Natural killer cell (primary cell): ENCODE results near the gene MAP2K4. TPM values are rescaled to one million over a fixed set of nuclear protein-coding genes. Genes with fewer than 3 reads are reported as not detected.

Source experiments
- ATAC-seq, 3 donors: fragments of 150-1000 bp in 2 of 3; fragments of 200-7000 bp in 1 of 3; cut with Tn5 transposase; 1 replicate in 1 of 3; 2 replicates in 2 of 3; pipeline ENCODE4 v1.10.0; 2021; ENCODE audit warnings: mild to moderate bottlenecking in 2 of 3, moderate library complexity in 2 of 3
- DNase-seq, 2 donors: peaks; one replicate each; pipeline versions ENCODE4 v3.0.0 to v3.0.0-alpha.2; 2013 to 2021; ENCODE audit warnings: mixed read lengths in 1 of 2
- H3K27ac ChIP-seq: one replicate; pipeline ENCODE4 v1.5.1; 2013; ENCODE audit warnings: mild to moderate bottlenecking, low read length
- H3K27me3 ChIP-seq: one replicate; pipeline ENCODE4 v1.6.1; 2013; ENCODE audit warnings: low read length; ENCODE audit not compliant: control insufficient read depth, insufficient read depth
- H3K36me3 ChIP-seq: one replicate; pipeline ENCODE4 v1.6.1; 2013; ENCODE audit warnings: low read length; ENCODE audit not compliant: control insufficient read depth, insufficient read depth
- H3K4me1 ChIP-seq: one replicate; pipeline ENCODE4 v1.6.1; 2013; ENCODE audit warnings: low read length; ENCODE audit not compliant: control insufficient read depth, insufficient read depth
- H3K4me3 ChIP-seq: one replicate; pipeline ENCODE4 v1.5.1; 2013; ENCODE audit warnings: low read length
- H3K9me3 ChIP-seq: one replicate; pipeline ENCODE4 v1.6.1; 2013; ENCODE audit warnings: low read length; ENCODE audit not compliant: control insufficient read depth, insufficient read depth
- H3K27ac Mint-ChIP-seq, 2 donors: one replicate each; pipeline ENCODE4 v1.8.0; 2022; ENCODE audit warnings: mild to moderate bottlenecking in 2 of 2, mixed read lengths in 2 of 2, moderate library complexity in 1 of 2
- H3K27me3 Mint-ChIP-seq, 2 donors: one replicate each; pipeline ENCODE4 v1.8.0; 2022; ENCODE audit warnings: low read depth in 2 of 2, mixed read lengths in 2 of 2
- H3K36me3 Mint-ChIP-seq: one replicate; pipeline ENCODE4 v1.8.0; 2022; ENCODE audit warnings: mixed read lengths
- H3K4me1 Mint-ChIP-seq, 2 donors: one replicate each; pipeline ENCODE4 v1.8.0; 2022; ENCODE audit warnings: mixed read lengths in 2 of 2
- H3K4me3 Mint-ChIP-seq: one replicate; pipeline ENCODE4 v1.8.0; 2022; ENCODE audit warnings: mild to moderate bottlenecking, moderate library complexity, mixed read lengths
- H3K9me3 Mint-ChIP-seq, 2 donors: one replicate each; pipeline ENCODE4 v1.8.0; 2022; ENCODE audit warnings: mixed read lengths in 2 of 2
- WGBS: methylation state at CpG from one replicate; pipeline ENCODE4 v1.1.7; 2013; ENCODE audit warnings: missing lambda C conversion rate; ENCODE audit not compliant: insufficient coverage; 5-methylcytosine and 5-hydroxymethylcytosine counted together
- intact Hi-C: fragments of 100-400 bp; cut with micrococcal nuclease; formaldehyde crosslinking; loops from one replicate; pipeline ENCODE4 v1.14.2; 2022
- total RNA-seq, 4 donors: library from RNA; stranded (reverse); fragments of 120-200 nt in 1 of 4; gene quantifications; one replicate each; pipeline versions ENCODE4 v1.2.3 to v1.2.4, GENCODE V29; 2013 to 2022
- TF ChIP-seq, protein P1 (sequence below): fragments of 200-600 bp; IDR thresholded peaks from one replicate; pipeline ENCODE4 v1.8.0; 2022; ENCODE audit warnings: antibody characterized with exemption

Gene MAP2K4
- total RNA-seq, 3 donors from 2014 or later (not counting 1 experiment from before 2014, with no cell fraction given): 30.1 to 35.0 (median 33.7) TPM

- TF ChIP-seq, protein P1, sequence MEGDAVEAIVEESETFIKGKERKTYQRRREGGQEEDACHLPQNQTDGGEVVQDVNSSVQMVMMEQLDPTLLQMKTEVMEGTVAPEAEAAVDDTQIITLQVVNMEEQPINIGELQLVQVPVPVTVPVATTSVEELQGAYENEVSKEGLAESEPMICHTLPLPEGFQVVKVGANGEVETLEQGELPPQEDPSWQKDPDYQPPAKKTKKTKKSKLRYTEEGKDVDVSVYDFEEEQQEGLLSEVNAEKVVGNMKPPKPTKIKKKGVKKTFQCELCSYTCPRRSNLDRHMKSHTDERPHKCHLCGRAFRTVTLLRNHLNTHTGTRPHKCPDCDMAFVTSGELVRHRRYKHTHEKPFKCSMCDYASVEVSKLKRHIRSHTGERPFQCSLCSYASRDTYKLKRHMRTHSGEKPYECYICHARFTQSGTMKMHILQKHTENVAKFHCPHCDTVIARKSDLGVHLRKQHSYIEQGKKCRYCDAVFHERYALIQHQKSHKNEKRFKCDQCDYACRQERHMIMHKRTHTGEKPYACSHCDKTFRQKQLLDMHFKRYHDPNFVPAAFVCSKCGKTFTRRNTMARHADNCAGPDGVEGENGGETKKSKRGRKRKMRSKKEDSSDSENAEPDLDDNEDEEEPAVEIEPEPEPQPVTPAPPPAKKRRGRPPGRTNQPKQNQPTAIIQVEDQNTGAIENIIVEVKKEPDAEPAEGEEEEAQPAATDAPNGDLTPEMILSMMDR: no peak
- H3K27ac ChIP-seq: no peak overlapping the region
- DNase-seq: no peak
- no CpG with 5 or more reads among the region's 1 CpG for WGBS
- no peaks in the 10 kb centered on the region for H3K4me1 ChIP-seq
- intact Hi-C loops: no loop called here
- peaks cover 12% of the 10 kb centered on the region for H3K36me3 Mint-ChIP-seq
- no peak overlapping the region for H3K27ac Mint-ChIP-seq
- H3K27me3 Mint-ChIP-seq: no peaks in the 10 kb centered on the region
- no peaks in the 10 kb centered on the region for H3K27me3 ChIP-seq
- H3K4me3 ChIP-seq: no peak overlapping the region
- ATAC-seq: no peak
- H3K4me1 Mint-ChIP-seq: peaks cover 10 to 16% of the 10 kb centered on the region in 2 donors
- H3K36me3 ChIP-seq: peaks cover 15% of the 10 kb centered on the region
- no peaks in the 10 kb centered on the region for H3K9me3 Mint-ChIP-seq
- no peak overlapping the region for H3K4me3 Mint-ChIP-seq
- no peaks in the 10 kb centered on the region for H3K9me3 ChIP-seq
Observed at GRCh38 chr17:12099412-12099811, 78.7 kb downstream of the MAP2K4 start.

- Mint-ChIP-seq H3K36me3 (peaks cover 16% of the 10 kb centered on the region), H3K27ac (no peak overlapping the region), H3K4me1 (peaks cover 15 to 24% of the 10 kb centered on the region in 2 donors), H3K9me3 (no peaks in the 10 kb centered on the region), H3K27me3 (no peaks in the 10 kb centered on the region), H3K4me3 (no peak overlapping the region)
- DNase-seq (no peak), ATAC-seq (no peak)
- no peak overlapping the region for H3K4me3 ChIP-seq
- H3K27ac ChIP-seq: no peak overlapping the region
- TF ChIP-seq, protein P1: no peak
- H3K4me1 ChIP-seq: no peaks in the 10 kb centered on the region
- H3K9me3 ChIP-seq: no peaks in the 10 kb centered on the region
- intact Hi-C loops: no loop called here
- H3K27me3 ChIP-seq: no peaks in the 10 kb centered on the region
- peaks cover 2% of the 10 kb centered on the region for H3K36me3 ChIP-seq
Observed at GRCh38 chr17:12104831-12105230, 84.2 kb downstream of the MAP2K4 start.

- TF ChIP-seq, protein P1: no peak
- Mint-ChIP-seq H3K4me1 (peaks cover 7 to 9% of the 10 kb centered on the region in 2 donors), H3K27me3 (no peaks in the 10 kb centered on the region), H3K36me3 (peaks cover 18% of the 10 kb centered on the region), H3K4me3 (no peak overlapping the region), H3K27ac (no peak overlapping the region), H3K9me3 (no peaks in the 10 kb centered on the region)
- Histone ChIP-seq H3K4me1 (no peaks in the 10 kb centered on the region), H3K9me3 (no peaks in the 10 kb centered on the region), H3K27me3 (no peaks in the 10 kb centered on the region), H3K36me3 (peaks cover 12% of the 10 kb centered on the region), H3K4me3 (no peak overlapping the region), H3K27ac (no peak overlapping the region)
- 100% methylated on average over 1 of the region's 1 CpG for WGBS
- no peak for ATAC-seq
- DNase-seq: no peak
- intact Hi-C loops: no loop called here
Observed at GRCh38 chr17:12107905-12108304, 87.2 kb downstream of the MAP2K4 start.

DNA sequence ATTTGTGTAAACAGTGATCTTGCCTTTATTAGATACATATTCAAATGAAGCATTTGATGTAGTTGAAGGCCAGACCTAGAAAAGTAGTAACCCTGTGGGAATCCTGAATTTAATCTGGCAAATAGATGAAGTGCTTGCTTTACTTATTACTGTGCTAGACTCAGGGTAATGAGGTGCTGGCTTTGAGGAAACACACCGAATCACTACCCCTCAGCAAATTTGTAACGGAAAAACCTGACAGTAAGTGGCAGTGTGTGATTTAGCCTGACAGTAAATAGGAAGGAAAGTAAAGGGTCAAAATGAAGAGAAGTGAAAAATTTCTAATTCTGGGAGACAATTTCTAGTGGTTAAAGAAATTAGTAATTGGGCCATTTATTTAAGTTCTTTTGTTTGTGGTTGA, 90.2 kb downstream of the MAP2K4 start:
- Histone ChIP-seq H3K4me3 (no peak overlapping the region), H3K27me3 (no peaks in the 10 kb centered on the region), H3K9me3 (no peaks in the 10 kb centered on the region), H3K4me1 (no peaks in the 10 kb centered on the region), H3K36me3 (peaks cover 36% of the 10 kb centered on the region), H3K27ac (no peak overlapping the region)
- Mint-ChIP-seq H3K4me3 (no peak overlapping the region), H3K4me1 (peaks cover 10 to 11% of the 10 kb centered on the region in 2 donors), H3K9me3 (no peaks in the 10 kb centered on the region), H3K27ac (no peak overlapping the region), H3K36me3 (peaks cover 18% of the 10 kb centered on the region), H3K27me3 (no peaks in the 10 kb centered on the region)
- ATAC-seq (no peak), DNase-seq (no peak)
- intact Hi-C loops: no loop called here
- WGBS: 95% methylated on average over 2 of the region's 2 CpGs
- TF ChIP-seq, protein P1: no peak
